K562 (cell line): ENCODE data around the gene SYNE2.

Experiments
- CBX8 ChIP-seq: fragments of 200-600 bp; sonication (generic); IDR thresholded peaks from 2 replicates; pipeline ENCODE4 v1.6.1; 2012; ENCODE audit warnings: borderline replicate concordance, mixed run types, low read depth, mild to moderate bottlenecking, moderate library complexity, mixed read lengths, low read length, control low read depth, inconsistent platforms; ENCODE audit not compliant: poor library complexity, severe bottlenecking; ENCODE audit errors: extremely low read depth
- CTCF ChIP-seq, 3 experiments: IDR thresholded peaks in 2 of 3; conservative IDR thresholded peaks in 1 of 3; 2 replicates each; pipeline ENCODE4 v1.5.1; 2011 to 2012; ENCODE audit warnings: low read length in 3 of 3, mild to moderate bottlenecking in 3 of 3, control low read depth in 2 of 3, improper control_type of control experiment in 1 of 3, inconsistent platforms in 1 of 3, low read depth in 1 of 3, mixed read lengths in 1 of 3, moderate library complexity in 1 of 3; ENCODE audit not compliant: insufficient read depth in 2 of 3
- EP300 ChIP-seq: IDR thresholded peaks from 2 replicates; pipeline ENCODE4 v1.6.1; 2012; ENCODE audit warnings: low read length, improper control_type of control experiment
- ETV5 ChIP-seq: sonication (generic); formaldehyde crosslinking; IDR thresholded peaks from 2 replicates; pipeline ENCODE4 v1.4.0; 2020; ENCODE audit warnings: low read depth, mild to moderate bottlenecking, missing genetic modification reagents
- RNF219 ChIP-seq: fragments of 250-450 bp; sonication (Bioruptor Pico); IDR thresholded peaks from 2 replicates; pipeline ENCODE4 v1.5.0; 2022; ENCODE audit warnings: mild to moderate bottlenecking
- SP1 ChIP-seq: sonication (generic); formaldehyde crosslinking; IDR thresholded peaks from 2 replicates; pipeline ENCODE4 v1.8.1; 2022; ENCODE audit warnings: mild to moderate bottlenecking, missing genetic modification reagents
- TF ChIP-seq, protein P1 (sequence below), 2 experiments: fragments of 250-450 bp in 1 of 2; fragments of 450-650 bp in 1 of 2; sonication (Bioruptor Pico) in 1 of 2; IDR thresholded peaks; 2 replicates each; pipeline versions ENCODE4 v1.6.1 to v1.8.0; 2016 to 2021; ENCODE audit warnings: mild to moderate bottlenecking in 2 of 2, moderate library complexity in 2 of 2, missing compliant biosample characterization in 1 of 2, missing genetic modification characterization in 1 of 2

GRCh38 chr14:63891148-63891975, 38.6 kb downstream of the SYNE2 start:
- TF ChIP-seq CTCF (IDR thresholded peaks at IDR 0.05 in 2 of 3, conservative IDR thresholded peaks at IDR 0.05 in 1 of 3; ENCODE audit: insufficient read depth in 2 of 3, low read depth in 1 of 3, low read length in 3 of 3) (no peak), RNF219 (no peak), SP1 (CRISPR knock-in tag) (no peak), CBX8 (no peak), EP300 (no peak), ETV5 (CRISPR knock-in tag) (no peak)
- TF ChIP-seq, protein P1, sequence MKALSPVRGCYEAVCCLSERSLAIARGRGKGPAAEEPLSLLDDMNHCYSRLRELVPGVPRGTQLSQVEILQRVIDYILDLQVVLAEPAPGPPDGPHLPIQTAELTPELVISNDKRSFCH (CRISPR knock-in tag; IDR thresholded peaks at IDR 0.05), result no peak
- TF ChIP-seq, protein P1 (tag; IDR thresholded peaks at IDR 0.05), result no peak
